Caco-2 (cell line): Measurements from ENCODE around the gene MELK. TPM values are rescaled to one million over a fixed set of nuclear protein-coding genes. Genes with fewer than 3 reads are reported as not detected.
"Not testable (repeated sequence)": the region's sequence is repeated elsewhere in the genome, so short reads cannot be mapped to it uniquely, and the experiment has no call there.

Experiments used
- Bru-seq: library from RNA; stranded (reverse); fragments of 400-500 nt; gene quantifications from one replicate; lab custom pipeline; 2021; lab: Mats Ljungman, UMichigan
- BruChase-seq, 2 experiments: library from RNA; stranded (reverse); fragments of 400-500 nt; gene quantifications; one replicate each; lab custom pipeline; 2021; lab: Mats Ljungman, UMichigan
- BruUV-seq: library from RNA; stranded (reverse); fragments of 400-500 nt; replicated peaks from 2 replicates; lab custom pipeline; 2021; lab: Mats Ljungman, UMichigan
- CTCF ChIA-PET: fragments of 300-600 bp; sonication (Branson Sonifier 250); formaldehyde crosslinking; loops from one replicate; lab custom pipeline; 2022; ENCODE audit warnings: antibody characterized with exemption; lab: Charles Lee
- POLR2A ChIA-PET: fragments of 300-600 bp; sonication (Branson Sonifier 250); formaldehyde crosslinking; loops from one replicate; lab custom pipeline; 2022; ENCODE audit warnings: antibody characterized with exemption; lab: Charles Lee
- DNase-seq, 2 experiments: peaks; one replicate each; pipeline versions ENCODE4 v3.0.0 to v3.0.0-alpha.2; 2020 to 2022
- H3K27me3 ChIP-seq: replicated peaks from 2 replicates; pipeline ENCODE4 v1.6.0; 2011; ENCODE audit warnings: low read length; ENCODE audit not compliant: control insufficient read depth, insufficient read depth
- H3K36me3 ChIP-seq: 2 replicates; pipeline ENCODE4 v1.5.1; 2011; ENCODE audit warnings: low read length; ENCODE audit not compliant: control insufficient read depth, insufficient read depth
- H3K4me1 ChIP-seq: fragments of 250-450 bp; sonication (Bioruptor Pico); 2 replicates; pipeline ENCODE4 v1.5.1; 2020; ENCODE audit warnings: mild to moderate bottlenecking
- H3K4me3 ChIP-seq: 2 replicates; pipeline ENCODE4 v1.5.1; 2011; ENCODE audit warnings: low read depth, mild to moderate bottlenecking, control low read depth, low read length
- H3K9me3 ChIP-seq: fragments of 250-450 bp; sonication (Bioruptor Pico); 2 replicates; pipeline ENCODE4 v1.5.1; 2020; ENCODE audit warnings: mild to moderate bottlenecking, moderate library complexity
- H3K27ac Mint-ChIP-seq: one replicate; pipeline ENCODE4 v1.8.0; 2022; ENCODE audit warnings: mixed read lengths; ENCODE audit not compliant: unreplicated experiment
- H3K27me3 Mint-ChIP-seq: one replicate; pipeline ENCODE4 v1.8.0; 2022; ENCODE audit warnings: mixed read lengths; ENCODE audit not compliant: insufficient read depth, unreplicated experiment
- H3K36me3 Mint-ChIP-seq: one replicate; pipeline ENCODE4 v1.8.0; 2022; ENCODE audit warnings: mild to moderate bottlenecking, mixed read lengths; ENCODE audit not compliant: insufficient read depth, unreplicated experiment
- H3K4me1 Mint-ChIP-seq: one replicate; pipeline ENCODE4 v1.8.0; 2022; ENCODE audit warnings: low read depth, mixed read lengths; ENCODE audit not compliant: unreplicated experiment
- H3K4me3 Mint-ChIP-seq: one replicate; pipeline ENCODE4 v1.8.0; 2022; ENCODE audit warnings: mild to moderate bottlenecking, moderate library complexity, mixed read lengths; ENCODE audit not compliant: unreplicated experiment
- H3K9me3 Mint-ChIP-seq: one replicate; pipeline ENCODE4 v1.8.0; 2022; ENCODE audit warnings: mixed read lengths; ENCODE audit not compliant: unreplicated experiment
- intact Hi-C: fragments of 100-400 bp; cut with micrococcal nuclease; formaldehyde crosslinking; loops from one replicate; pipeline ENCODE4 v1.10.0; 2022; ENCODE audit not compliant: unreplicated experiment
- long read RNA-seq: library from polyadenylated mRNA; stranded (forward); transcript quantifications from one replicate; pipeline ENCODE4 v2.0.0, GENCODE V29; 2022
- total RNA-seq: library from RNA; stranded (reverse); gene quantifications from 2 replicates; pipeline ENCODE4 v1.2.3, GENCODE V29; 2022
- TF ChIP-seq, protein P1 (sequence below), 2 experiments: fragments of 200-600 bp in 1 of 2; IDR thresholded peaks; 1 replicate in 1 of 2; 2 replicates in 1 of 2; pipeline versions ENCODE4 v1.5.1 to v1.8.0; 2011 to 2022; ENCODE audit warnings: antibody characterized with exemption in 1 of 2, control low read depth in 1 of 2, inconsistent platforms in 1 of 2, low read depth in 1 of 2, low read length in 1 of 2, mild to moderate bottlenecking in 1 of 2, moderate library complexity in 1 of 2; ENCODE audit not compliant: insufficient read depth in 1 of 2, severe bottlenecking in 1 of 2, unreplicated experiment in 1 of 2

MELK gene
- 57.8 and 59.6 TPM in 2 replicates for total RNA-seq
- Bru-seq, nascent RNA, result percentile 84 among the genes with signal in this experiment
- BruChase-seq, experiment 1, labeled RNA remaining after a 2-hour chase, result percentile 81 among the genes with signal in this experiment
- percentile 85 among the genes with signal in this experiment for BruChase-seq, experiment 2, labeled RNA remaining after a 6-hour chase
- long read RNA-seq, transcript MELK-210 (17 exons, 2,400 nt), result minor isoform, 14 of 124 reads
- long read RNA-seq, transcript MELK-201 (18 exons, 2,485 nt), result major isoform, 23 of 124 reads
- long read RNA-seq, transcript MELK-209 (17 exons, 2,363 nt), result minor isoform, 6 of 124 reads
- long read RNA-seq, partial matches to known transcripts, result 4 of 124 reads
- long read RNA-seq, other reads (novel, unspliced or antisense), result 72 of 124 reads

DNA sequence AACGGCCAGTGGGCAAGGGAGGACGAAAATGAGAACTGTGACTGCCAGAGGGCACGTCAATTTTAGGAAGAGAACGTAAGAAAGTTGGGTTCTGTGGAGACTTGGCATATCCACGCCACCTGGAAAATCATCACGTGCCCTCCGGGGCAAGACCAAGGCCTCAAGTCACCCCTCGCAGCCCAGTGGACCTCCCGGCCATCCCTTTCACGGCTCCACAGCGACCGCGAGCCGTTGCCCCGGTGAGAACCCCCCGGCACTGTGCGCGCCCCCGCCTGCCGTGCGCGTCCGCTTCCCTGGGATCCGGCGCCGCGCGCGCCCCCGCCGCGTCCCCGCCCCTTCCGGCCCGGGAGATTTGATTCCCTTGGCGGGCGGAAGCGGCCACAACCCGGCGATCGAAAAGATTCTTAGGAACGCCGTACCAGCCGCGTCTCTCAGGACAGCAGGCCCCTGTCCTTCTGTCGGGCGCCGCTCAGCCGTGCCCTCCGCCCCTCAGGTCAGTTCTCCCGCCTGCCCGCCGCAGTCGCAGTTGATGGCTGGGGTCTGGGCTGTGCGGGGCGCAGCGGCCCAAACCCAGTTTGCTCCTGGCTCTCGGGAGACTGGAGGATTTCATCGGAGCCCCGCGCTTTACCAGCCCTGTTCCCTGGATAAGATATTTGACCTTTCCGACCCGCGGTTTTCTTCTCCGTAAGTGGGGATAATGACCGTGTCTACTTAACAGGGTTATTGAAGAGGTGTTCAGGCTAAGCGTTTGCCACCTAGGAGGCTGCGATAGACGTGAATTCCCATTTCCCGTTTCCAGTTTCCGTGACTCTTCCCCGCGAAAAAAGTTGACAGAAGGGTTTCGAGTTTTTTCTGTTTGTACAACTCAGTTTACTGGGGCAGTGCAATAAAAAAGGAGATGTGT, at the start of gene MELK:
Gene MELK (plus strand): TSS at position 381 of the 904 bp plus-strand sequence. CDS start 8,787 bp downstream, outside the sequence.
- H3K27me3 ChIP-seq, result no peaks in the 10 kb centered on the region
- TF ChIP-seq, protein P1, sequence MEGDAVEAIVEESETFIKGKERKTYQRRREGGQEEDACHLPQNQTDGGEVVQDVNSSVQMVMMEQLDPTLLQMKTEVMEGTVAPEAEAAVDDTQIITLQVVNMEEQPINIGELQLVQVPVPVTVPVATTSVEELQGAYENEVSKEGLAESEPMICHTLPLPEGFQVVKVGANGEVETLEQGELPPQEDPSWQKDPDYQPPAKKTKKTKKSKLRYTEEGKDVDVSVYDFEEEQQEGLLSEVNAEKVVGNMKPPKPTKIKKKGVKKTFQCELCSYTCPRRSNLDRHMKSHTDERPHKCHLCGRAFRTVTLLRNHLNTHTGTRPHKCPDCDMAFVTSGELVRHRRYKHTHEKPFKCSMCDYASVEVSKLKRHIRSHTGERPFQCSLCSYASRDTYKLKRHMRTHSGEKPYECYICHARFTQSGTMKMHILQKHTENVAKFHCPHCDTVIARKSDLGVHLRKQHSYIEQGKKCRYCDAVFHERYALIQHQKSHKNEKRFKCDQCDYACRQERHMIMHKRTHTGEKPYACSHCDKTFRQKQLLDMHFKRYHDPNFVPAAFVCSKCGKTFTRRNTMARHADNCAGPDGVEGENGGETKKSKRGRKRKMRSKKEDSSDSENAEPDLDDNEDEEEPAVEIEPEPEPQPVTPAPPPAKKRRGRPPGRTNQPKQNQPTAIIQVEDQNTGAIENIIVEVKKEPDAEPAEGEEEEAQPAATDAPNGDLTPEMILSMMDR (IDR thresholded peaks at IDR 0.05; ENCODE audit: insufficient read depth in 1 of 2, low read depth in 1 of 2, low read length in 1 of 2, severe bottlenecking in 1 of 2, unreplicated experiment in 1 of 2), result no peak
- intact Hi-C loops, result loop anchor here (2.0 kb wide), 1 partner anchor 16 kb away; no protein-coding TSS in a partner anchor
- Mint-ChIP-seq H3K36me3 (peaks cover 30% of the 10 kb centered on the region), H3K27me3 (no peaks in the 10 kb centered on the region), H3K9me3 (no peaks in the 10 kb centered on the region), H3K27ac (peak within 1 kb of the TSS; percentile 91), H3K4me3 (peak within 1 kb of the TSS; percentile 92), H3K4me1 (peaks cover 15% of the 10 kb centered on the region)
- H3K4me3 ChIP-seq, result peak within 1 kb of the TSS; percentile 97
- H3K36me3 ChIP-seq, result 0 out of 2 replicates have a peak, but pooled peaks cover 2% of the 10 kb centered on the region
- ChIA-PET POLR2A (no interaction called here), CTCF (interaction anchor here (0.6 kb wide), 1 partner anchor 15 kb away, joined by 3 read pairs; no protein-coding TSS in a partner anchor)
- DNase-seq, result peak; percentile 86 to 93
- TSS peak; percentile 52 for BruUV-seq
- peaks cover 39% of the 10 kb centered on the region for H3K4me1 ChIP-seq
- no peaks in the 10 kb centered on the region for H3K9me3 ChIP-seq

DNA sequence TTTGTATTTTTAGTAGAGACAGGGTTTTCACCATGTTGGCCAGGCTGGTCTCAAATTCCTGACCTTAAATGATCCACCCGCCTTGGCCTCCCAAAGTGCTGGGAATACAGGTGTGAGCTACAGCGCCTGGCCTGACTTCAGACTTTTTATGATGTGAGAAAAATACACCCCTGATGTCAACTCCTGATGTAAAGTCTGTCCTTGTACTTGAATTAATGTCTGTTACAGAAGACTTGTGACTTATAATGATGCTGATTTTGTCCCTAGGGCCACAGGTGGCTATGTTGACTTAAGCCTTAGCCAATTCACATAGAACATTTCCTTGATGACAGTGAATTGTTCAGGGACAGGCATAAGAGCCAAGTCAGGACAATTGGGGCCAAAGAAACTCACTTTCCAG, 42.5 kb upstream of the MELK start:
- Histone ChIP-seq H3K9me3 (0 out of 2 replicates have a peak, but pooled peaks cover 5% of the 10 kb centered on the region), H3K27me3 (no peaks in the 10 kb centered on the region), H3K4me1 (no peaks in the 10 kb centered on the region), H3K36me3 (no peaks in the 10 kb centered on the region), H3K4me3 (no peak overlapping the region)
- intact Hi-C loops, result no loop called here
- no peak for DNase-seq
- Mint-ChIP-seq H3K27me3 (no peaks in the 10 kb centered on the region), H3K36me3 (no peaks in the 10 kb centered on the region), H3K27ac (no peak overlapping the region), H3K4me3 (no peak overlapping the region), H3K4me1 (no peaks in the 10 kb centered on the region), H3K9me3 (peaks cover 6% of the 10 kb centered on the region)
- BruUV-seq, result no TSS peak
- POLR2A ChIA-PET, result no interaction called here
- CTCF ChIA-PET, result no interaction called here
- TF ChIP-seq, protein P1 (IDR thresholded peaks at IDR 0.05; ENCODE audit: insufficient read depth in 1 of 2, low read depth in 1 of 2, low read length in 1 of 2, severe bottlenecking in 1 of 2, unreplicated experiment in 1 of 2), result no peak

DNA sequence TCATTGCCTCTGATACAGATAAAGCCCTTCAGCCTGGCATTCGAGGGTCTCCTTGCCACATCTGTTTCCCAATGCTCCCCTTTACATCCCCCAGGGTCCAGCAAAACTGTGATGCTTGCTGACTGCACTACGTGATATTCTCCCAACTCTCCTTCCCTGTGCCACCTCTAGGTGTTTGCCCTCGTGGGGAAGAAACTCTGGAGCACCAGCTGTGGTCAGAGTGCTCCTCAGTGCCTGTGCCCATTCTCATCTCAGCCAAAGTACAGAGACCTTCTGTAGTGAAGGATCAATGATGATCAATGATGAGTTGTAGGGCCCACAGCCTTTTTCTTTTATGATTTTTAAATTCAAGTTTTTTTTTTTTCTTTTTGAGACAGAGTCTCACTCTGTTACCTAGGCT, 40.3 kb upstream of the MELK start:
- ChIA-PET CTCF (no interaction called here), POLR2A (no interaction called here)
- Mint-ChIP-seq H3K36me3 (no peaks in the 10 kb centered on the region), H3K4me3 (no peak overlapping the region), H3K27me3 (no peaks in the 10 kb centered on the region), H3K27ac (no peak overlapping the region), H3K4me1 (no peaks in the 10 kb centered on the region), H3K9me3 (peaks cover 6% of the 10 kb centered on the region)
- Histone ChIP-seq H3K27me3 (no peaks in the 10 kb centered on the region), H3K9me3 (0 out of 2 replicates have a peak, but pooled peaks cover 5% of the 10 kb centered on the region), H3K4me3 (no peak overlapping the region), H3K36me3 (no peaks in the 10 kb centered on the region), H3K4me1 (no peaks in the 10 kb centered on the region)
- BruUV-seq, result no TSS peak
- intact Hi-C loops, result no loop called here
- TF ChIP-seq, protein P1 (IDR thresholded peaks at IDR 0.05; ENCODE audit: insufficient read depth in 1 of 2, low read depth in 1 of 2, low read length in 1 of 2, severe bottlenecking in 1 of 2, unreplicated experiment in 1 of 2), result no peak
- DNase-seq, result no peak

DNA sequence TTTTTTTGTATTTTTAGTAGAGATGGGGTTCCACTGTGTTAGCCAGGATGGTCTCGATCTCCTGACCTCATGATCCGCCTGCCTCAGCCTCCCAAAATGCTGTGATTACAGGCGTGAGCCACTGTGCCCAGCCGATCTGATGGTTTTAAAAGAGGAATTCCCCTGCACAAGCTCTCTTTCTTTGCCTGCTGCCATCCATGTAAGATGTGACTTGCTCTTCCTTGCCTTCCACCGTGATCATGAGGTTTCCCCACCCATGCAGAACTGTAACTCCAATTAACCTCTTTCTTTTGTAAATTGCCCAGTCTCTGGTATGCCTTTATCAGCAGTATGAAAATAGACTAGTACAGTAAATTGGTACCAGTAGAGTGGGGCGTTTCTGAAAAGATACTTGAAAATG, 39.0 kb upstream of the MELK start:
- DNase-seq, H3K27me3 ChIP-seq, H3K4me3 Mint-ChIP-seq, H3K27me3 Mint-ChIP-seq, H3K36me3 Mint-ChIP-seq, H3K4me1 ChIP-seq, H3K4me1 Mint-ChIP-seq, H3K4me3 ChIP-seq, POLR2A ChIA-PET, H3K9me3 Mint-ChIP-seq, CTCF ChIA-PET, H3K27ac Mint-ChIP-seq, BruUV-seq, intact Hi-C loops, H3K9me3 ChIP-seq, H3K36me3 ChIP-seq: not testable (repeated sequence)
